DND-41 (cell line): ENCODE data around the gene ARHGEF25.

Experiments used
- ATAC-seq: fragments of 200-7000 bp; cut with Tn5 transposase; 3 replicates; pipeline ENCODE4 v1.9.1; 2021; ENCODE audit warnings: low read depth; ENCODE audit not compliant: insufficient read depth
- DNase-seq: peaks from one replicate; pipeline ENCODE4 v3.0.0-alpha.2; 2020
- H2AFZ ChIP-seq: 2 replicates; pipeline ENCODE4 v1.6.0; 2012; ENCODE audit warnings: low read depth, low read length
- H3K27ac ChIP-seq: 2 replicates; pipeline ENCODE4 v1.5.1; 2012; ENCODE audit warnings: low read length, inconsistent platforms
- H3K27me3 ChIP-seq: fragments of 200-600 bp; sonication (generic); 2 replicates; pipeline ENCODE4 v1.6.0; 2012; ENCODE audit warnings: low read length, mild to moderate bottlenecking, inconsistent platforms; ENCODE audit not compliant: insufficient read depth, poor library complexity
- H3K36me3 ChIP-seq: 2 replicates; pipeline ENCODE4 v1.5.1; 2012; ENCODE audit warnings: low read length, inconsistent platforms; ENCODE audit not compliant: insufficient read depth
- H3K4me1 ChIP-seq: 2 replicates; pipeline ENCODE4 v1.5.1; 2012; ENCODE audit warnings: mild to moderate bottlenecking, low read length; ENCODE audit not compliant: insufficient read depth
- H3K4me2 ChIP-seq: 2 replicates; pipeline ENCODE4 v1.6.0; 2012; ENCODE audit warnings: mild to moderate bottlenecking, moderate library complexity, low read length, inconsistent platforms; ENCODE audit not compliant: insufficient read depth
- H3K4me3 ChIP-seq, 2 experiments: fragments of 200-600 bp in 1 of 2; shearing (Covaris generic) in 1 of 2; 2 replicates each; pipeline ENCODE4 v1.5.1; 2012 to 2016; ENCODE audit warnings: inconsistent platforms in 2 of 2, low read length in 2 of 2, mild to moderate bottlenecking in 2 of 2, low read depth in 1 of 2, moderate library complexity in 1 of 2
- H3K79me2 ChIP-seq: 2 replicates; pipeline ENCODE4 v1.6.0; 2012; ENCODE audit warnings: low read length, inconsistent platforms; ENCODE audit not compliant: insufficient read depth
- H3K9ac ChIP-seq: 2 replicates; pipeline ENCODE4 v1.6.0; 2012; ENCODE audit warnings: low read depth, mild to moderate bottlenecking, inconsistent platforms, low read length, moderate library complexity
- H3K9me3 ChIP-seq: 2 replicates; pipeline ENCODE4 v1.5.1; 2012; ENCODE audit warnings: low read length, moderate library complexity, mild to moderate bottlenecking, inconsistent platforms; ENCODE audit not compliant: insufficient read depth, severe bottlenecking
- H4K20me1 ChIP-seq: 2 replicates; pipeline ENCODE4 v1.6.0; 2012; ENCODE audit warnings: low read length; ENCODE audit not compliant: insufficient read depth
- EZH2 ChIP-seq: IDR thresholded peaks from 3 replicates; pipeline ENCODE4 v1.6.1; 2012; ENCODE audit warnings: borderline replicate concordance, low read depth, mild to moderate bottlenecking, moderate library complexity, low read length, inconsistent platforms; ENCODE audit not compliant: severe bottlenecking
- TF ChIP-seq, protein P1 (sequence below): IDR thresholded peaks from 2 replicates; pipeline ENCODE4 v1.5.1; 2012; ENCODE audit warnings: borderline replicate concordance, low read length, moderate library complexity, mild to moderate bottlenecking; ENCODE audit not compliant: poor library complexity, severe bottlenecking; ENCODE audit errors: extremely low read depth

ARHGEF25 gene

DNA sequence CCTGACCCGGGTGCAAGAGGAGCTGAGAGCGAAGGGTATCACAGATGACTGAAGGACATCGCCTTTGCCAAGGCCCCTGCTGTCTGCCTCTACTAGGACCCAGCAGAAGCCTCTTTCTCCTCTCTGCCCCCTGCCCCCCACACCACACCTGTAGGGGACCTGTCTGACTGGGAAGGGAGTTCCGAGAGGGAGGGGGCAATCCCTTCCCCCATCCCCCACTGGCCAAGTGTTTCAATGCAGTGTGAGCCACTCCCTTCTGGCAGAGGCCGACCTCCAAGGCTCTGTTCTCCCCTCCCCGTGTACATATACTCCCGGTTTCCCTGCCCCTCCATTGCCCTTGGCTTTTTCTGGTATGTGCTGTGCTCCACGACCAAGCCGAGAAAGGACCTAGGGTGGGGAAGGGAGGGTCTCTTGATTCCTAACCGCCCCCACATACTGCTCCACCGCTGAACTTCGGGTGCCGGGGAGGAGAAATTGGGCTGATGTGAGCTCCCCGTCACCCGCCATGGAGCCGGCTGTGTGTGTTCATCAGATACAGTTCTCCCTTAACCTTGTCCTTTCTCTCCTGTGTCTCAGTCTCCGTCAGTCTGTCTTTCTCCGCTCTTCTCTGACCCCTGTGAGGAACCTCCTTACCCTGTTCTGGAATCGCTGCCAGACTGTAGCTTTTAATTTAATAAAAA lies 2.0 kb upstream of the ARHGEF25 start:
- Histone ChIP-seq H3K4me3 (no peak overlapping the region), H4K20me1 (no peaks in the 10 kb centered on the region), H3K4me2 (no peak overlapping the region), H3K4me1 (peaks cover 14% of the 10 kb centered on the region), H3K79me2 (no peaks in the 10 kb centered on the region; the same call in 1 of the 2 replicates), H3K36me3 (no peaks in the 10 kb centered on the region), H3K27ac (no peak overlapping the region), H3K9me3 (no peaks in the 10 kb centered on the region), H3K27me3 (peaks cover 22% of the 10 kb centered on the region), H2AFZ (no peak overlapping the region), H3K9ac (no peak overlapping the region)
- TF ChIP-seq, protein P1, sequence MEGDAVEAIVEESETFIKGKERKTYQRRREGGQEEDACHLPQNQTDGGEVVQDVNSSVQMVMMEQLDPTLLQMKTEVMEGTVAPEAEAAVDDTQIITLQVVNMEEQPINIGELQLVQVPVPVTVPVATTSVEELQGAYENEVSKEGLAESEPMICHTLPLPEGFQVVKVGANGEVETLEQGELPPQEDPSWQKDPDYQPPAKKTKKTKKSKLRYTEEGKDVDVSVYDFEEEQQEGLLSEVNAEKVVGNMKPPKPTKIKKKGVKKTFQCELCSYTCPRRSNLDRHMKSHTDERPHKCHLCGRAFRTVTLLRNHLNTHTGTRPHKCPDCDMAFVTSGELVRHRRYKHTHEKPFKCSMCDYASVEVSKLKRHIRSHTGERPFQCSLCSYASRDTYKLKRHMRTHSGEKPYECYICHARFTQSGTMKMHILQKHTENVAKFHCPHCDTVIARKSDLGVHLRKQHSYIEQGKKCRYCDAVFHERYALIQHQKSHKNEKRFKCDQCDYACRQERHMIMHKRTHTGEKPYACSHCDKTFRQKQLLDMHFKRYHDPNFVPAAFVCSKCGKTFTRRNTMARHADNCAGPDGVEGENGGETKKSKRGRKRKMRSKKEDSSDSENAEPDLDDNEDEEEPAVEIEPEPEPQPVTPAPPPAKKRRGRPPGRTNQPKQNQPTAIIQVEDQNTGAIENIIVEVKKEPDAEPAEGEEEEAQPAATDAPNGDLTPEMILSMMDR, result no peak
- no peak for TF ChIP-seq EZH2
- ATAC-seq, result no peak
- no peak for DNase-seq

DNA sequence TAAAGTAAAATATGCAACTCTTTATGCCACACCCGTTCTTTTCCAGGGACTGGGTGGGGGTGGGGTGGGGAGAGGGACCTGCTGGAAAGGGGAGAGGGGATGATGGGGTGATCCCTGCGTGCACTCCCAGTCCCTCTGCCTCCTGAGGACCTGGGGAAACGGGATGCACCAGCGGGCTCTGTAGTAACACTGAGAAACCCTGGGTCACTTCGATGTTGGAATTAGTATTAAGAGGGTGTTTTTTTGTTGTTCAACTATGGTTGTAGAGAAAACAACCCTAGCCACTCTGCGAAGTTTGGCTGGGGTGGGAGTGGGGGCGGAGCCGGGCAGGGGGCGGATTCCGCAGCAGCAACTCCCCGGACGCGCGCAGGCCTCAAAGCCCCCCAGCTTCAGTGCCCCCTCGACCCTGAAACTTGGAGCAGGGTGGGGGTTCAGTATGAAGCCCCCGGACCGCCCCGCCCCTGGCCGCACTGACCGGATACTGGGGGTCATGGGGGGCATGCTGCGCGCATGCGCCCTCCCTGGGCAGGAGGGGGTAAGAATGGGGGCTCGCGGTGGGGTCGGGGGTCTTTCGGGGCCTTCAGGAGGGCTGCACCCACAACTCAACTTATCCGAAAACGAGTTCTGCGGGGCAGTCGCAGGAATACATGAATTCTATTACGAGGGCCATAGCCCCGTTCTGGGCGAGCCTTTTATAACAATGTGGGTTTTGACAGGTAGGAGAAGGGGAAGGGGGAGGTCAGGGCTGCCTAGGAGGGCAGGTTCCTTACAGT lies 1.3 kb upstream of the ARHGEF25 start:
- no peaks in the 10 kb centered on the region for H3K36me3 ChIP-seq
- H3K4me2 ChIP-seq, result no peak overlapping the region
- no peak overlapping the region for H3K27ac ChIP-seq
- no peaks in the 10 kb centered on the region; the same call in 1 of the 2 replicates for H3K79me2 ChIP-seq
- H2AFZ ChIP-seq, result no peak overlapping the region
- TF ChIP-seq, protein P1, result no peak
- TF ChIP-seq EZH2, result no peak
- H3K9me3 ChIP-seq, result no peaks in the 10 kb centered on the region
- DNase-seq, result no peak
- ATAC-seq, result no peak
- no peaks in the 10 kb centered on the region for H4K20me1 ChIP-seq
- H3K27me3 ChIP-seq, result peaks cover 27% of the 10 kb centered on the region
- no peak overlapping the region for H3K4me3 ChIP-seq
- H3K4me1 ChIP-seq, result peaks cover 9% of the 10 kb centered on the region; the same call in 1 of the 2 replicates
- H3K9ac ChIP-seq, result no peak overlapping the region

DNA sequence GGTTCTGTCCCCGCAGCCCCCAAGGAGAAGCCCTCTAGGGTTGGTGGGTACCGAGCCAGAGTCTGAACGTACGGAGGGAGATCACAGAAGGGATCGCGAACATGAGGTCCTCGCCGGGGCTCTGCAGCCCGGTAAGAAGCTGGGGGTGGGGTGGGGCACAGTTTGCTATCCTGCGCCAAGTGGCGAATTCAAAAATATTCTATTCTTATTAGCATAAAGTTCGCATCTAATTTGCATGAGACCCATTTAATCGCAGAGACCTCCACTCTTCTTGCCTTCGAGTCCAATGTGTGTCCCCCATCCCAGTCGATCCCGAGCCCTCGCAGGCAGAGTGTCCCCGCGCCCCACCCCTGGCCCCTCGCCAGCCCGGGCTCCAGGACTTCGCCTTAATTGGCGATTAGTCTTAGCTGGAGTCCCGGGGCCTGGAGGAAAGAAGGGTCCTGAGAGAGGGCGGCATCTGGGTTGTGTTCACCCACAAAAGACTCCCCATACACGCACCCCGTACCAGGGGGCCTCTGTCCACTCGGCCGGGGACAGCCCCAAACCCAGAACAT lies 604 bp upstream of the ARHGEF25 start:
- no peak for TF ChIP-seq EZH2
- TF ChIP-seq, protein P1, result no peak
- no peak overlapping the region for H3K4me2 ChIP-seq
- H3K9ac ChIP-seq, result no peak overlapping the region
- H3K4me1 ChIP-seq, result peaks cover 2% of the 10 kb centered on the region; the same call in 1 of the 2 replicates
- no peak overlapping the region for H3K27ac ChIP-seq
- no peak overlapping the region for H2AFZ ChIP-seq
- H3K79me2 ChIP-seq, result no peaks in the 10 kb centered on the region; the same call in 1 of the 2 replicates
- H3K9me3 ChIP-seq, result no peaks in the 10 kb centered on the region
- H3K4me3 ChIP-seq, result no peak overlapping the region
- peaks cover 33% of the 10 kb centered on the region for H3K27me3 ChIP-seq
- H4K20me1 ChIP-seq, result no peaks in the 10 kb centered on the region
- ATAC-seq (no peak), DNase-seq (no peak)
- H3K36me3 ChIP-seq, result no peaks in the 10 kb centered on the region
